ENCODE results near the gene ZNF219. TPM values are rescaled to one million over a fixed set of nuclear protein-coding genes. Genes with fewer than 3 reads are reported as not detected.

ZNF219 gene
- total RNA-seq, 1 donor from 2014 or later: 4.9 TPM

DNA sequence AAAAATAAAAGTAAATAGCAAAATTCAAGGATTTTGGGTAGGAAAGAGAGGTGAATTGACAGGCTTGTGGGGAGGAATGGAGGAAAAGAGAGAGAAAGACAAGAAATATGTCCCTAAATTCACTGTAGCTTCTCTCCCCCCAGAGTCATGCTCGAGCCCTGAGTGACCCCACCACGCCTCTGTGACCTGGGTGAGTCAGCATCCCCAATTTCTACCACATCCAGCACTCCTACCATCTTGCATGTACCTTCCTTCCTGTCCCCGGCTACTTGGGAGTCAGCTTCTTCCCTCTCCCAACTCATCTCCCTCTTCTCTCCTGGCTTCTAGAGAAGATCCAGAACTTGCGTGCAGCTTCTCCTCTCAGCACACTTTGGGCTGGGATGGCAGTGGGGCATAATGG, 9.8 kb downstream of the ZNF219 start:
- intact Hi-C loops (cut with micrococcal nuclease): loop anchor here (5.0 kb wide), 1 partner anchor 406 kb away; the partner anchor contains the start of gene RNASE4

DNA sequence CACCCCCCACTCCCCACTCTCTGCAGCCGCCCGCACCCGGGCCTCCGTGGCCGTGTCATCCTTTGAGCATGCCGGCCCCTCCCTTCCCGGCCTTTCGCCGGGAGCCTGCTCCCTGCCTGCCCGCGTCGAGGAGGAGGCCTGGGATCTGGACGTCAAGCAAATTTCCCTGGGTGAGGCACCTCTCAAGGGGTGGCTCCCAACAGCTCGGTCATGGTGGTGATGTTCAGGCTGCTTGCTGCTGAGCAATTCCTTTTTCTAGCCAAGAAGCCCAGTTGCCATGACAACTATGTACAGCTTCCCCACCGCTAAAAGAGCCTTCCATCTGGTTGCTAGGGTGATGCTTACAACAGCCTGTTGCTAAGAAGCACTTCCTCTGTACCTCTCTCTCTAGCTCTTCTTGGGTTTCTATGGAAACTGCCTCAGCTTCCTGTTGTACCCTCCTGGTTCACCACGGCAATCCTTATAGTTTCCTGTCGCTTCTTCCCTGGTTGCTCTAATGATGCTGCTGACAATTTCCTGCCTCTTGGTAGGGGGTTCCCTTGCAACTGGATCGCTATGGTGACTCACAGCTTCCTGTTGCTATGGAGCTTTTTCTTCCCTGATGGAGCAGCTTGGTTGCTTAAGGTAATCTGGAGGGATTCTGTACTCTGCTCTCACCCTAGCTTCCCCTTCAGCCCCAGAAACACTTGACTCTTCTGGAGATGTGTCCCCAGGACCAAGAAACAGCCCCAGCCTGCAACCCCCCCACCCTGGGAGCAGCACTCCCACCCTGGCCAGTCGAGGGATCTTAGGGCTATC, 11.0 kb downstream of the ZNF219 start:
- intact Hi-C loops (cut with micrococcal nuclease): loop anchor here (1.0 to 5.0 kb wide), 5 partner anchors 16 to 626 kb away; partner anchors contain the start of genes NDRG2, PIP4P1 and RNASE4

DNA sequence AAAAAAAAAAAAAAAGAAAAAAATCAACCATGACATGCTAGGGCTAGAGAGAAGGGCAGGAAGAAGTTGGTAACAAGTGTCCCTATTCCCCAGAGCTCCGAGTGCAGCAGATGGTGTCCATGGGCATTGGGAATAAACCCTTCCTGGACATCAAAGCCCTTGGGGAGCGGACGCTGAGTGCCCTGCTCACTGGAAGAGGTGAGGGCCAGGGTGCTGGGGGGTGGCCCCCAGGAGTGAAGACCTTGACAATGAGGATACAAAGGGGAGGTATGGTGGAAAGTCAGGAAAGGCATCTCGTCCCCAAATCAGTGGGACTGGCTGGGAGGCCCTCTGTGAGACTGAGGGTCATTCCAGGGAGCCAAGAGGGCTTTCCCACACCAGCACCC, 11.6 kb downstream of the ZNF219 start:
- intact Hi-C loops (cut with micrococcal nuclease): loop anchor here (1.0 to 5.0 kb wide), 5 partner anchors 16 to 626 kb away; partner anchors contain the start of genes NDRG2, PIP4P1 and RNASE4

DNA sequence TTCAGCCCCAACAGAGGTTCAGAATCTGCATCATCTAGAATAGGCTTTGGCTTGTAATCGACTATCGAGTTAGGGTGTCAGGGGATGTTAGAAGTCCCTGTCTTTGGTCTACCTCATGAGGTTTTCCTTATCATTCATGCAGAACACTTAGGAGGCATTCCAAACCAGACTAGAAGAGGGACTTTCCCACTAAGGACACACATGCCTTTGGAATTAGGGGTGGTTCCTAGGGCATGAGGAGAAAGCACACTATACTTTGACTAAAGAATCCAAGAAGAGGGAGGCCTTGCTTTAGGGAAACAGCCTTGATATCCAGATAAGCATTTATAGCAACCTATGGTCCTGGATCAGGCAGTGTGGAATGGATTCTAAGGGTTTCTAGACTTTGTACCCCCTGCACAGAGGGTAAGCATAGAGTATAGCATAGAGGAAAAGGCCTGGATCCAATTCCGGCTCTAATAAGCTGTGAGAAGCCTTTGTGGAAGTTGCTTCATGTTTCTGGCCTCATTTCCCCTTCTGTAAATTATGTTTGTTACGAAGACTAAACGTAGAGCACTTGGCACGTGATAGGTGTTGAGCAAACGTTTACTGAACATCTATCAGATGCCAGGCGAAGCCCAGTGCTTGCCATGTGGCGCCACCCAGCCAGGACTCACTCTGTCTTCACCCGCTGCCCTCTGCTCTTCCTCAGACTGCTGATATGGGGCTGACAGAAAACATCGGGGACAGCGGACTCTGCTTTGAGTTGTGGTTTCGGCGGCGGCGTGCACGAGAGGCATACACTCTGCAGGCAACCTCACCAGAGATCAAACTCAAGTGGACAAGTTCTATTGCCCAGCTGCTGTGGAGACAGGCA, 13.2 kb downstream of the ZNF219 start:
- intact Hi-C loops (cut with micrococcal nuclease): loop anchor here (5.0 kb wide), 1 partner anchor 403 kb away; the partner anchor contains the start of gene RNASE4

DNA sequence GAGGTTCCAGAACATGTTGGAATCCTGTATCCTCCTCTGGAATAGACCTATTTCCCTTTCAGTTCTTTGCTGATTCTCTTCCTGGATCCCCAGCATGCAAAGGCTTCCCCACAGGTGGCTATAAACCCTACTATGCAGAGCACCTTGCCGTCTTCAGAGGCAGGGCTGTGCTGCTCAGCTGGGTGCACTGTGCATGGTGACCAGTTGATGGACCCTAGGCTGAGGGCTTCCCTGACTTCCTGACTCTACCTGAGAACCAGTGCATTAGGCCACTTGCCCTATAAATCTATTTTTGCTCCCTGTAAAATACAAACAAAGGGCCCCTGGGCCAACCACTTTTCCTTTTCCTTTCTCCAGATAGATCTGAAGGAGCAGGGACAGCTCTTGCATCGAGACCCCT, 14.1 kb downstream of the ZNF219 start:
- intact Hi-C loops (cut with micrococcal nuclease): no loop called here

DNA sequence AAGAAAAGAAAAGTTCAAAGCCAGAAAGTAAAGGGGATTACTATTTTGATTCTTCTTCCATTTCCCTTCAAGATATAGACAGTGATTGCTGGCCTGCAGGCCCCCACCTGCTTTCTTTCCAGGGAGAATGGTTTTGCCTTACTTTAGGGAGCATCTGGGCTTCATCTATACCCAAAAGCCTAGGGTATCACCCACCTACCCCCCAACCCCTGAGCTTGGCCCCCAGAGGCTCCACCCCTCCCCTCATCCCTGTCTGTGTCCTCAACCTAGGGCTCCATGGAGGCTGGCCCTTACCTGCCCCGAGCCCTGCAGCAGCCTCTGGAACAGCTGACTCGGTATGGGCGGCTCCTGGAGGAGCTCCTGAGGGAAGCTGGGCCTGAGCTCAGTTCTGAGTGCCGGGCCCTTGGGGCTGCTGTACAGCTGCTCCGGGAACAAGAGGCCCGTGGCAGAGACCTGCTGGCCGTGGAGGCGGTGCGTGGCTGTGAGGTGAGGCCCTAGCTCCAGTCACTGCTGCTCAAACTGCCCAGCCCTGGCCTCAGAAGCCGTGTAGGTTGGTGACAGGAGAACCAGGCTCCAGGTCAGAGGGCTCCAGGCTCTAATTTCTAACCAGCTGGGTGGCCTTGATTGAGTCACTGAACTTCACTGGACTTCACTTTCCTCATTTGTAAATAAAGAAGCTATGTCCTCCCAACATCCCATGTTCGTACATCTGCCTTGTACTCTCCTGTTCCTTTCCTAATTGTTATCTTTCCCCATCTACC, 14.7 kb downstream of the ZNF219 start:
- intact Hi-C loops (cut with micrococcal nuclease): no loop called here

DNA sequence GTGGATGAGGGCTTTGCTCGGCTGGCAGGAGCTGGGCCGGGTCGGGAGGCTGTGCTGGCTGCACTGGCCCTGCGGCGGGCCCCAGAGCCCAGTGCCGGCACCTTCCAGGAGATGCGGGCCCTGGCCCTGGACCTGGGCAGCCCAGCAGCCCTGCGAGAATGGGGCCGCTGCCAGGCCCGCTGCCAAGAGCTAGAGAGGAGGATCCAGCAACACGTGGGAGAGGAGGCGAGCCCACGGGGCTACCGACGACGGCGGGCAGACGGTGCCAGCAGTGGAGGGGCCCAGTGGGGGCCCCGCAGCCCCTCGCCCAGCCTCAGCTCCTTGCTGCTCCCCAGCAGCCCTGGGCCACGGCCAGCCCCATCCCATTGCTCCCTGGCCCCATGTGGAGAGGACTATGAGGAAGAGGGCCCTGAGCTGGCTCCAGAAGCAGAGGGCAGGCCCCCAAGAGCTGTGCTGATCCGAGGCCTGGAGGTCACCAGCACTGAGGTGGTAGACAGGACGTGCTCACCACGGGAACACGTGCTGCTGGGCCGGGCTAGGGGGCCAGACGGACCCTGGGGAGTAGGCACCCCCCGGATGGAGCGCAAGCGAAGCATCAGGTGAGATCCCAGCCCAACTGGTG, 16.8 kb downstream of the ZNF219 start:
- intact Hi-C loops (cut with micrococcal nuclease): no loop called here

DNA sequence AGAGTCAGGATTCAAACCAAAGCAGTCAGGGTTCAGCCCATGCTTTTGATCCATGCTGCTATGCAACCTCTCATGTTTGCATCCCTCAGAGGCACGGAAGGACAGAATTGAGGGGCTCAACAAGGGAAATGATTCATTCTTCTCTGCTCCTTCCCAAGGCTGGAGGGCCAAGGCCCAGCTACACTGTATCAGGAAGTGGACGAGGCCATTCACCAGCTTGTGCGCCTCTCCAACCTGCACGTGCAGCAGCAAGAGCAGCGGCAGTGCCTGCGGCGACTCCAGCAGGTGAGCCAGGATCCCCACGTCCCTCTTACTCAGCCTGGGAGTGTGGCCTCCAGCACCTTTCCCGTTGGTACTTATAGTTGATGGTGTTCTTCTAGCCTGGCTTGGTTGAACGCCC, 19.7 kb downstream of the ZNF219 start:
- intact Hi-C loops (cut with micrococcal nuclease): no loop called here

DNA sequence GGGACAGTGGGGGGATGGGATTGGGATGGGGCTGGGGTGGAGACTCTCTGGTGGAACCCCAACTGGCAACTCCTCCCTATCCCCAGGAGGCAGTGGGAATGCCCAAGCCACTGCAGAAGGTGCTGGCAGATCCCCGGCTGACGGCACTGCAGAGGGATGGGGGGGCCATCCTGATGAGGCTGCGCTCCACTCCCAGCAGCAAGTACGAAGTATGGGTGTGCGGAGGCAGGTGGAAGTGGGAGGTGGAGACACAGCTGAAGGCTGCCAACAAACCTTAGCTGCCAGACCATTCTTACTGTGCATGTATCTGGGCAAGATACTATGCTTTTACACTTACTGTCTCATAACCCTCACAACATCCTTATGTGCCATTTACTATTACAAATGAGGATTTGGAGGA, 20.2 kb downstream of the ZNF219 start:
- intact Hi-C loops (cut with micrococcal nuclease): no loop called here

DNA sequence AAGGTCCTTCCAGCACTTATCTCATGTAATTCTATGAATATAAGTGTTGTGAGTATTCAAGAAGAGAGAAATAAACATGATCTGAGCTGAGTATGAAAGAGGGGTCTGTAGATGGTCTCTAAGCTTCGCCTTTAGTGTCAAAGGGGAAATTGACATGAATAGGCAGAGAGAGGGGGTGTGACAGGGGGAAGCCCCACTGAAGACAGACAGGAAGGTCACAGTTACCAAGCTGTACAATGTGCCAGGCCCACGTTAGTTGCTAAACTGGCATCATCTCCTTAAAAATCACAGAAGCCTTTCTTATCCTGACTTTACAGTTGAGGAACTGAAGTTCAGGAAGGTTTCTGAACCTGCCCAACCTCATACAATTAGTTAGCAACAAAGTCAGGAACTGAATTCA, 20.8 kb downstream of the ZNF219 start:
- intact Hi-C loops (cut with micrococcal nuclease): no loop called here

DNA sequence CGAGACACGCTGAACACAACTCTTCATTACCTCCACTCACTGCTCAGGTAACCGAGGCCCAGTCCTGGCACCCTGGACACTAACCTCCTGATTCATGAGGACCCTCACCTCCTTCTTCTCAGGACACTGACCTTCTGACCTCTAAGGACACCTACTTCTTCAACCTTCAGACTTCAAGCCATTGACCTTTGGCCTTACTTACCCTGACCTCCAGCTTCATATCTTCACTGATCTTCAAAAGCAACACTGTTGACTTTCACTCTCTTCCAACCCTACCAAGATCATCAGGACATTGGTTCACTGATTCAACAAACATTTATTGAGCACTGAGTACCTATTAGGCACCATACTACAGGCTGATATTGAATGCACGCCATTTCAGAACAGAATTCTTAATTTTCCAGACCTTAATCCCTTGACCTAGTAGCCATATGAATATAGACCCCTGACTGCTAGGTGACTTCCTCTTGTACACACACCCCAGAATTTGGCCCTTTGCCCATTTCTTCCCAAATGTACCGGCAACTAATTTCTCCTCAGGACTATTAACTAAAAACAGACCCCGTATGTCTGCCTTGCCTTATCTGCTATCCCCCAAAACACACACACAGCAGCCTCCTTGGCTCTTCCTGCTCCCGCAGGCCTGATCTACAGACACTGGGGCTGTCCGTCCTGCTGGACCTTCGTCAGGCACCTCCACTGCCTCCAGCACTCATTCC, 22.6 kb downstream of the ZNF219 start:
- intact Hi-C loops (cut with micrococcal nuclease): no loop called here

DNA sequence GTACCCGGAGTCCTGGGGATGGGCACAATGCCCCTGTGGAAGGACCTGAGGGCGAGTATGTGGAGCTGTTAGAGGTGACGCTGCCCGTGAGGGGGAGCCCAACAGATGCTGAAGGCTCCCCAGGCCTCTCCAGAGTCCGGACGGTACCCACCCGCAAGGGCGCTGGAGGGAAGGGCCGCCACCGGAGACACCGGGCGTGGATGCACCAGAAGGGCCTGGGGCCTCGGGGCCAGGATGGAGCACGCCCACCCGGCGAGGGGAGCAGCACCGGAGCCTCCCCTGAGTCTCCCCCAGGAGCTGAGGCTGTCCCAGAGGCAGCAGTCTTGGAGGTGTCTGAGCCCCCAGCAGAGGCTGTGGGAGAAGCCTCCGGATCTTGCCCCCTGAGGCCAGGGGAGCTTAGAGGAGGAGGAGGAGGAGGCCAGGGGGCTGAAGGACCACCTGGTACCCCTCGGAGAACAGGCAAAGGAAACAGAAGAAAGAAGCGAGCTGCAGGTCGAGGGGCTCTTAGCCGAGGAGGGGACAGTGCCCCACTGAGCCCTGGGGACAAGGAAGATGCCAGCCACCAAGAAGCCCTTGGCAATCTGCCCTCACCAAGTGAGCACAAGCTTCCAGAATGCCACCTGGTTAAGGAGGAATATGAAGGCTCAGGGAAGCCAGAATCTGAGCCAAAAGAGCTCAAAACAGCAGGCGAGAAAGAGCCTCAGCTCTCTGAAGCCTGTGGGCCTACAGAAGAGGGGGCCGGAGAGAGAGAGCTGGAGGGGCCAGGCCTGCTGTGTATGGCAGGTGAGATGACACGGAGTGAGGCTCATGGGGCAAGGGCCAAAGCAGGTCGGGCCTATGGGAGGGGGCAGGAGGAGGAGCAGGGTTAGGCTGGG, 23.8 kb downstream of the ZNF219 start:
- intact Hi-C loops (cut with micrococcal nuclease): loop anchor here (5.0 kb wide), 1 partner anchor 52 kb away; no protein-coding TSS in a partner anchor

DNA sequence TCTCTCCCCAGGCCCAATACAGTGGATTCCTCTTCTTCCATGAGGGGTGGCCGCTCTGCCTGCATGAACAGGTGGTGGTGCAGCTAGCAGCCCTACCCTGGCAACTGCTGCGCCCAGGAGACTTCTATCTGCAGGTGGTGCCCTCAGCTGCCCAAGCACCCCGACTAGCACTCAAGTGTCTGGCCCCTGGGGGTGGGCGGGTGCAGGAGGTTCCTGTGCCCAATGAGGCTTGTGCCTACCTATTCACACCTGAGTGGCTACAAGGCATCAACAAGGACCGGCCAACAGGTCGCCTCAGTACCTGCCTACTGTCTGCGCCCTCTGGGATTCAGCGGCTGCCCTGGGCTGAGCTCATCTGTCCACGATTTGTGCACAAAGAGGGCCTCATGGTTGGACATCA, 24.5 kb downstream of the ZNF219 start:
- intact Hi-C loops (cut with micrococcal nuclease): loop anchor here (5.0 kb wide), 1 partner anchor 52 kb away; no protein-coding TSS in a partner anchor

DNA sequence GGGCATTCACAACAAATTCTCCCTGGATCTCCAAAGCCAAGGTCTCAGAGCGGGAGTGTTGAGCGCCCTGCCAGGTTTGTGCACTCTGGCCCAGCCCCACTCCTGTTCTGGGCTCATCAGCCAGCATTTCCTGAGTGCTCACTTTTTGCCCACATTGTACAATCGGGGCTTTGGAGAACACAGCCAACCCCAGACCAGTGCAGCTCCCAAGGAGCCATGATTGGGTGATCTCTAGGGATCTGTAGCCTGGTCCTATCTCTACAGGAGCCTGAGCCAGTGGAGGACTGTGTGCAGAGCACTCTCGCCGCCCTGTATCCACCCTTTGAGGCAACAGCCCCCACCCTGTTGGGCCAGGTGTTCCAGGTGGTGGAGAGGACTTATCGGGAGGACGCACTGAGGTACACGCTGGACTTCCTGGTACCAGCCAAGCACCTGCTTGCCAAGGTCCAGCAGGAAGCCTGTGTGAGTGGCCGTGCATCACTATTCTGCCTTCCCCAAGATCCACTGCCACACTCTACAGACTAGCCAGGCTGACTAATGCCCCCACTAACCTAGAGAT, 25.6 kb downstream of the ZNF219 start:
- intact Hi-C loops (cut with micrococcal nuclease): loop anchor here (5.0 kb wide), 1 partner anchor 51 kb away; no protein-coding TSS in a partner anchor

DNA sequence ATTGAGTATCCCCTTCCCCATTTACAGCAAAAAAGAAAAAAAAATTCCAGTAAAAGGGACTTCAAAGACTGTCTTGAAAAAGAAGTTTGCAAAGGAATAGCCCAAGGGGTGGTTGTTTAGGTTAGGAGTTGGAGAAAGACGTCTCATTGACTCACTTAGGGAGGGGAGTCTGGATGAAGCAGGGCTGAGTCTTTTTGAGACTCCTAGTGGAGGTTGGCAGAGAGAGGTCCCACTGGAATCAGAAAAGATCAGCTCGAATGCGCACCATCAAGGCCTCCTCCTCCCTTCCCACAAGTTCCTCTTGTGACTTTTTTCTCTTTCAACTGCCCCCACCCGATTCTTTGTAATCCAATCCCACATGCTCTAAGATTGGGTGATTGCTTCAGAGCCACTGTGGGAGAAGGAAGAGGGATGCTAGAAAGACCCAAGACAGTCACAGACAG, 26.4 kb downstream of the ZNF219 start:
- intact Hi-C loops (cut with micrococcal nuclease): loop anchor here (5.0 kb wide), 1 partner anchor 50 kb away; no protein-coding TSS in a partner anchor

DNA sequence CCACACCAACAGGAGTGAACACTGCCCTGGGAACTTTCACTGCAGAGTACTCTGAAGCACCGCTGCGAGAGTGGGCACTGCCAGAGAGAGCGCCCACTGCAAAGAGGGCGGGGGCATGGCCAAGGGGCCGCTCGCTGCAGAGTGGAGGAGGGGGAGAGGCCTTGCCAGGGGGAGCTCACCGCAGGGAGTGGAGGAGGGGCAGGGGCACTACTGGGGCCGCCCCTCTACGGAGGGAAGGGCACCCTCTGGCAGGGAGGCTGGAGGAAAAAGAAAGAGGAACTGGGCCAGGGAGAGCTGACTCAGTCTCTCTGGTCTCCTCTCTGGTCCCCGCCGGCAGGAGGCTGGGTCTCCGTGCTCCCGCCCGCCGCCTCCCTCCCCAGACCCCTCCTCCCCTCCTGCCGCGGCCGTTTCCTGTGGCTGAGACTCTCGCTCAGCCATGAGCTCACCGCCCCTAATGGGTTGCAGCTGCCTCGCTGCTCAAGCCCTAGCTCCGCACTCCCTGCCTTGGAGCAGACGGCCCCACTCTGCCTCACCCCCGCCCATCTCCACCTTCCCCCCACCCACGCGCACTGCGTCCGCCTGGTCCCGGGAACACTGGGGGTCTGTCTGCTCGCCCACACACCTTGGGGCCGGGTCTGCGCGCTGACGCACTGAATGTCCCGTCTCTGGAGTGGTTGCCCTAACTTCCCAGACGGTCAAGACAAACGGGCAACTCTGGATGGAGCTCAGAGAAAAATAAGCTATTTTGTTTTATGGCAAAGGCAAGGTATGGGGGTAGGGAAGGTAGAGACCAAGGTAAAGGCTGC, 27.0 kb downstream of the ZNF219 start:
- intact Hi-C loops (cut with micrococcal nuclease): loop anchor here (1.0 to 5.0 kb wide), 2 partner anchors 16 to 49 kb away; no protein-coding TSS in a partner anchor

DNA sequence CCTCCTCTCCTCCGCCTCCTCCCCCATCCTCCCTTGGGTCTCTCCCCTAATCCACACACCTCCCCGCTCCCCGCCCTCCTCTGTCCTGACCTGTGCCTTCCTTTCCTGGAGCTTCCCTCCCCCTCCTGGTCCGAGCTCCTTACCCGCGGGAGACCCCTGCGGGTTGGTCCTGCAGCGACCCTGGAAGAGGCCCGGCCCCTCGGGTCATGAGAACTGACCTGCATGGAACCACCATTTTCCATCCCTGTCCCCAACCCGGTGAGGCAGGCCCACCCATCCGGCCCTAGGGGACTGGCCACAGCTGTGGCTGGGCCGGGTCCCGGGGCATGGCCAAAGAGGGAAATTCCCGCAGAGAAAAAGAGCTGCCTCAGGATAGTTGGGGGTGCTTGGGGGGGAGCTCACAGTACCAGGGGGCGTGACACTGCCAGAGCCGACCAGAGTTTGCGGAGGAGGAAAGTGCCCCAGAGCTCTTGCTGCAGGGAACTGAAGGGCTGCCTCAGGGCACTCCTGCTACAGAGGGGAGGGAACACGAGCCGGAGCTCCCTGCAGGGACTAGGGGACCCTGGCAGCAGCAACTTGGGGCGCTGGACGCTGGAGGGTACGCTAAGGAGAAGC, 27.7 kb downstream of the ZNF219 start:
- intact Hi-C loops (cut with micrococcal nuclease): loop anchor here (1.0 to 5.0 kb wide), 2 partner anchors 17 to 48 kb away; no protein-coding TSS in a partner anchor

Measured in T-helper 1 cell treated with Interleukin-12 subunit alpha and Interleukin-12 subunit beta and Interleukin-4 antibody, amounts not matched to agents 30 ng/mL and 1 ng/mL, for 36 hours (primary cell).